Measurements from ENCODE around the gene H3-3A. TPM values are rescaled to one million over a fixed set of nuclear protein-coding genes. Genes with fewer than 3 reads are reported as not detected.

The H3-3A gene
- total RNA-seq, 1 donor from 2014 or later: 1,150 TPM

DNA sequence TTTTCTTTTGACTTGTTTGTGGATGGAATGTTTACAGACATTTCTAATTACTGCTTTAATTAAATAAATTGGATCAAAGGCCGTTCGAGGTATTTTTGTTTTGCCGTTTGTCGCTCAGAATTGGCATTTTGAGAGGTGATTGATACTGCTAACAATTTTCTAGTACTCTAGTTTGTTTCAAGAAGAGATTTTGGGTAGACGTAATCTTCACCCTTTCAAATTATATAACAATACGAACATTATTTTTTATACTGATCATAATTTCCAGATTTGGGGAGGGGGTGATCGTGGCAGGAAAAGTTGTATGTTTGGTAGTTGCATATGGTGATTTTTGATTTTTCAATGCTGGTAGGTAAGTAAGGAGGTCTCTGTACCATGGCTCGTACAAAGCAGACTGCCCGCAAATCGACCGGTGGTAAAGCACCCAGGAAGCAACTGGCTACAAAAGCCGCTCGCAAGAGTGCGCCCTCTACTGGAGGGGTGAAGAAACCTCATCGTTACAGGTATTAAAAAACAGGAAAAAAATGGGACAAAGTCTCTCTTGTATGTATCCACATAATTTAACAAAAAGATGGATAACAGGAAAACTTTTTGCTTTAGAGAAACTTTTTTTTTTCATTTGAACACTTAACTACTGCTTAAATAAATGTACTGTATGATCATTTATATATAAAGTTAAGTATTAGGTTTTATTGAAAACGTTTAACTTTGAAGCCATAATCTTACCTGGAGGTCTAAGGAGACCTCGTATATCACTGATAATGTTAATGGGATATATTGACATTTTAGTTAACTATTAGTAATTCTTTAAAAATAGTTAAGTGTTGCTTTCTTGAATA lies 1.7 kb downstream of the H3-3A start:
- DNase-seq: no peak
- Mint-ChIP-seq H3K4me1 (ENCODE audit: low read depth, unreplicated experiment) (peaks cover 38% of the 10 kb centered on the region), H3K27ac (ENCODE audit: unreplicated experiment) (peak overlapping the region; percentile 98), H3K27me3 (ENCODE audit: unreplicated experiment) (peaks cover 20% of the 10 kb centered on the region), H3K9me3 (ENCODE audit: unreplicated experiment) (peaks cover 19% of the 10 kb centered on the region), H3K36me3 (ENCODE audit: unreplicated experiment) (no peaks in the 10 kb centered on the region), H3K4me3 (ENCODE audit: unreplicated experiment) (peak overlapping the region; percentile 97)
- TF ChIP-seq, protein P1, sequence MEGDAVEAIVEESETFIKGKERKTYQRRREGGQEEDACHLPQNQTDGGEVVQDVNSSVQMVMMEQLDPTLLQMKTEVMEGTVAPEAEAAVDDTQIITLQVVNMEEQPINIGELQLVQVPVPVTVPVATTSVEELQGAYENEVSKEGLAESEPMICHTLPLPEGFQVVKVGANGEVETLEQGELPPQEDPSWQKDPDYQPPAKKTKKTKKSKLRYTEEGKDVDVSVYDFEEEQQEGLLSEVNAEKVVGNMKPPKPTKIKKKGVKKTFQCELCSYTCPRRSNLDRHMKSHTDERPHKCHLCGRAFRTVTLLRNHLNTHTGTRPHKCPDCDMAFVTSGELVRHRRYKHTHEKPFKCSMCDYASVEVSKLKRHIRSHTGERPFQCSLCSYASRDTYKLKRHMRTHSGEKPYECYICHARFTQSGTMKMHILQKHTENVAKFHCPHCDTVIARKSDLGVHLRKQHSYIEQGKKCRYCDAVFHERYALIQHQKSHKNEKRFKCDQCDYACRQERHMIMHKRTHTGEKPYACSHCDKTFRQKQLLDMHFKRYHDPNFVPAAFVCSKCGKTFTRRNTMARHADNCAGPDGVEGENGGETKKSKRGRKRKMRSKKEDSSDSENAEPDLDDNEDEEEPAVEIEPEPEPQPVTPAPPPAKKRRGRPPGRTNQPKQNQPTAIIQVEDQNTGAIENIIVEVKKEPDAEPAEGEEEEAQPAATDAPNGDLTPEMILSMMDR (IDR thresholded peaks at IDR 0.05; ENCODE audit: partially characterized antibody, unreplicated experiment): peak; percentile 86

- Mint-ChIP-seq H3K27ac (ENCODE audit: unreplicated experiment) (peak overlapping the region; percentile 30), H3K36me3 (ENCODE audit: unreplicated experiment) (peaks cover 2% of the 10 kb centered on the region), H3K9me3 (ENCODE audit: unreplicated experiment) (peaks cover 19% of the 10 kb centered on the region), H3K4me1 (ENCODE audit: low read depth, unreplicated experiment) (peaks cover 38% of the 10 kb centered on the region), H3K4me3 (ENCODE audit: unreplicated experiment) (peak overlapping the region; percentile 97), H3K27me3 (ENCODE audit: unreplicated experiment) (peaks cover 20% of the 10 kb centered on the region)
- no peak for DNase-seq
- TF ChIP-seq, protein P1 (IDR thresholded peaks at IDR 0.05; ENCODE audit: partially characterized antibody, unreplicated experiment): no peak
Measured at GRCh38 chr1:226064816-226065248, 2.3 kb downstream of the H3-3A start.

DNA sequence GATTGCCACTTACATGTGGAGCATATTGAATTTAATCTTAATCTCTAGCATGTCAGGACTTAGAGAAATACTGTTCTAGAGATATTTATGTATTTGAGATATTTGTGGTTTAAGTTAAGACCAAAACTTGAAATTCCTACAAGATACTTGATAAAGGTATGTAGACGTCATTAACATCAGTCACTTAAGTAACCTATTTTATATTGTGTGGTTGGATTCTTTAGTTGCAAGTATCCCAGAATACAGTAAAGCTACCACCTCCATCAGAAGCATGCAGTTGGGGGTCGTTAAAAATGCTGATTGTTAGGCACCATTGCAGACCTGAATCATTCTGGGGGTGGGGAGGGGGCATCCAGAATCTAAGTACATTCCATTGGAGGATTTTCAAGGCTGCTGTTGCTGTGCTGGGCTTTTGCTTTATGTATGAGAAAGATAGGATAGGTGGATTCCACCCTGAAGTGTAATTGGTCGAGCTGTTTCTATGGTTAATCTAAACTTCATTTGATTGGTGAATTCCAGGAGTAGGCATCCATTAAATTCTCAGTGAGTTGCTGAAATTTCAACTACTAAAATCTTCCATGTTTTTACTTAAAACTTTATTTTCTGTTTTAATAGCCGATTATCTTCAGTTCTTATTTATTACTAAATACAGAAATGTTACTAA lies 4.0 kb downstream of the H3-3A start:
- TF ChIP-seq, protein P1 (IDR thresholded peaks at IDR 0.05; ENCODE audit: partially characterized antibody, unreplicated experiment): no peak
- Mint-ChIP-seq H3K4me3 (ENCODE audit: unreplicated experiment) (peak overlapping the region; percentile 97), H3K27me3 (ENCODE audit: unreplicated experiment) (peaks cover 16% of the 10 kb centered on the region), H3K36me3 (ENCODE audit: unreplicated experiment) (peaks cover 4% of the 10 kb centered on the region), H3K9me3 (ENCODE audit: unreplicated experiment) (peaks cover 13% of the 10 kb centered on the region), H3K27ac (ENCODE audit: unreplicated experiment) (peak overlapping the region; percentile 30), H3K4me1 (ENCODE audit: low read depth, unreplicated experiment) (peaks cover 31% of the 10 kb centered on the region)
- DNase-seq: no peak

DNA sequence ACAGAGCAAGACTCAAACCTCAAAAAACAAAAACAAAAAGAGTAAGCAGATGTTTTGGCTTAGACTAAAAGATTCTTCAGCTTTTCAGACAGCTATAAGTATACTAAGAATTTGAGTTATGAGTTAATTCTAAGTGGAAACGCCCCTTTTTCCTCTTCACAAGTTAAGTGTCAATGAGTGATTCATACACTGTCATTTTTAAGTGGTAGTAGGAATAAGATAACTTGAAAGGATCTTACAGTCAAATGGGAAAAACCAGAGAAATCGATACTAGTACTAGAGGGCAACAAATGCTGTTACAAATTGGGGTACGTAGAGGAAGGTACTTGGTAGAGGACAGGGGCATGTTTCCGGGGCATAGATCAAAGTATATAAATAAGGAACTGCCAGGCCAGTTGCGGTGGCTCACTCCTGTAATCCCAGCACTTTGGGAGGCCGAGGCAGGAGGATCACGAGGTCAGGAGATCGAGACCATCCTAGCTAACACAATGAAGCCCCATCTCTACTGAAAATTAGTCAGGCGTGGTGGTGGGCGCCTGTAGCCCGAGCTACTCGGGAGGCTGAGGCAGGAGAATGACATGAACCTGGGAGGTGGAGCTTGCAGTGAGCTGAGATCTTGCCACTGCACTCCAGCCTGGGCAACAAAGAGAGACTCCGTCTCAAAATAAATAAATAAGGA lies 7.4 kb downstream of the H3-3A start:
- Mint-ChIP-seq H3K9me3 (ENCODE audit: unreplicated experiment) (no peaks in the 10 kb centered on the region), H3K36me3 (ENCODE audit: unreplicated experiment) (peaks cover 4% of the 10 kb centered on the region), H3K4me1 (ENCODE audit: low read depth, unreplicated experiment) (peaks cover 28% of the 10 kb centered on the region), H3K4me3 (ENCODE audit: unreplicated experiment) (no peak overlapping the region), H3K27ac (ENCODE audit: unreplicated experiment) (no peak overlapping the region), H3K27me3 (ENCODE audit: unreplicated experiment) (peaks cover 1% of the 10 kb centered on the region)
- no peak for DNase-seq
- TF ChIP-seq, protein P1 (IDR thresholded peaks at IDR 0.05; ENCODE audit: partially characterized antibody, unreplicated experiment): no peak

Measured in glutamatergic neuron (in vitro differentiated cells).